LNCaP clone FGC (cell line): ENCODE measurements around the gene IGFBP3.

ENCODE experiments used
- DNase-seq: peaks from one replicate; pipeline ENCODE4 v3.0.0-alpha.2; 2011; ENCODE audit warnings: low read depth
- H3K4me3 ChIP-seq: 2 replicates; pipeline ENCODE4 v1.5.1; 2011; ENCODE audit warnings: mild to moderate bottlenecking, low read depth, low read length, control low read depth
- TF ChIP-seq, protein P1 (sequence below): IDR thresholded peaks from 2 replicates; pipeline ENCODE4 v1.5.1; 2012; ENCODE audit warnings: mild to moderate bottlenecking; ENCODE audit not compliant: control insufficient read depth, insufficient read depth; ENCODE audit errors: extremely low read depth

Gene IGFBP3

DNA sequence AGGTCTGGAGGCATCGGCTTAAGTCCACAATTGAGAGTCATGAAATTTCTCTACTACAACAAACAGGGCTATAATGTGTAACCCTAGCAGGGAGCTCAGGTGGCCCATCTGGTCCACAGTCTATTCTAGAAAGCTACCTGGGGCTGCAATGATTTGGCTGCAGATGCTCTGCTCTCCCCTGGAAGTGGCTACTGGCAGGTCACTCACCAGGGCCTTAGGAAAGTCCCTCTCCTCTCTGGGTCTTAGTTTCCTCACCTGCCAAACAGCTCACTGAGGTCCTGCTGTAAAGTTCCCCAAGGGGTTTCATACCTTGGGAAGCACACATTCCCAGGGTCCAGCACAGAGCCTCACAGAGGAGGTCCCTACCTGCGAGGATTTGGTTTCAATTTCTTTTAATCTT lies 2.5 kb downstream of the IGFBP3 start:
- TF ChIP-seq, protein P1, sequence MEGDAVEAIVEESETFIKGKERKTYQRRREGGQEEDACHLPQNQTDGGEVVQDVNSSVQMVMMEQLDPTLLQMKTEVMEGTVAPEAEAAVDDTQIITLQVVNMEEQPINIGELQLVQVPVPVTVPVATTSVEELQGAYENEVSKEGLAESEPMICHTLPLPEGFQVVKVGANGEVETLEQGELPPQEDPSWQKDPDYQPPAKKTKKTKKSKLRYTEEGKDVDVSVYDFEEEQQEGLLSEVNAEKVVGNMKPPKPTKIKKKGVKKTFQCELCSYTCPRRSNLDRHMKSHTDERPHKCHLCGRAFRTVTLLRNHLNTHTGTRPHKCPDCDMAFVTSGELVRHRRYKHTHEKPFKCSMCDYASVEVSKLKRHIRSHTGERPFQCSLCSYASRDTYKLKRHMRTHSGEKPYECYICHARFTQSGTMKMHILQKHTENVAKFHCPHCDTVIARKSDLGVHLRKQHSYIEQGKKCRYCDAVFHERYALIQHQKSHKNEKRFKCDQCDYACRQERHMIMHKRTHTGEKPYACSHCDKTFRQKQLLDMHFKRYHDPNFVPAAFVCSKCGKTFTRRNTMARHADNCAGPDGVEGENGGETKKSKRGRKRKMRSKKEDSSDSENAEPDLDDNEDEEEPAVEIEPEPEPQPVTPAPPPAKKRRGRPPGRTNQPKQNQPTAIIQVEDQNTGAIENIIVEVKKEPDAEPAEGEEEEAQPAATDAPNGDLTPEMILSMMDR, result no peak
- no peak overlapping the region for H3K4me3 ChIP-seq
- no peak for DNase-seq

DNA sequence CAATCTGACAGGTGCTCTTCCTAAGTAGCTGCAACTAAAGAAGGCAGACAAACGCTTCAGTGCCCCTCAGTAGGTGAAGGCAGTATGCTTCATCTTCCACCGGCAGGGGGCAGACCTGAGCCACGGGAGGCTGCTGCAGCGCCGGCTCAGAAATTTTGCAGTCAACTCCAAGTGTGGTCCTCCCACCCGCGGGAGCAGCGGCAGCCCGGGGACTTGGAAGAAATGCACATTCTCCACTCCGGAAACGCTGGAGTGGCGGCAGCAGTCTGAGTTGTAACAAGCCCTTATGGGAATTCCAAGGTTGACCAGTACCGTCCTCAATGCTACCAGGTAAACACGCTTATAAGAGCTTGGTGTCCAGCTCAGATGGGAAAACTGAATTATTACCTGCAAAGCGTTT lies 3.4 kb downstream of the IGFBP3 start:
- DNase-seq, result no peak
- TF ChIP-seq, protein P1, result peak; percentile 89
- H3K4me3 ChIP-seq, result no peak overlapping the region

DNA sequence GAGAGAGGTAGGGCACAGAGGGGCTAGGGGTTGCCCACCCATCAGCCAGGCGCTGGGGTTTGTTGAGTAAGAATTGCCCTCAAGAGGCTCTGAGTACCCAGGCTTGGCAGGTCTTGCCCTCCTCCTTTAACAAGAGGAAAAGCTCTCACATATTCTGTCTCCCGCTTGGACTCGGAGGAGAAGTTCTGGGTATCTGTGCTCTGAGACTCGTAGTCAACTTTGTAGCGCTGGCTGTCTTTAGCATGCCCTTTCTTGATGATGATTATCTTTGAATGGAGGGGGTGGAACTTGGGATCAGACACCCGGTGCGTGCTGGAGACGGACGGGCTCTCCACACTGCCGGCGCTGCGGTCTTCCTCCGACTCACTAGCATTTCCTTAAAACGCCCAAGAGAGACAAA lies 4.0 kb downstream of the IGFBP3 start:
- no peak for DNase-seq
- no peak overlapping the region for H3K4me3 ChIP-seq
- TF ChIP-seq, protein P1, result no peak

DNA sequence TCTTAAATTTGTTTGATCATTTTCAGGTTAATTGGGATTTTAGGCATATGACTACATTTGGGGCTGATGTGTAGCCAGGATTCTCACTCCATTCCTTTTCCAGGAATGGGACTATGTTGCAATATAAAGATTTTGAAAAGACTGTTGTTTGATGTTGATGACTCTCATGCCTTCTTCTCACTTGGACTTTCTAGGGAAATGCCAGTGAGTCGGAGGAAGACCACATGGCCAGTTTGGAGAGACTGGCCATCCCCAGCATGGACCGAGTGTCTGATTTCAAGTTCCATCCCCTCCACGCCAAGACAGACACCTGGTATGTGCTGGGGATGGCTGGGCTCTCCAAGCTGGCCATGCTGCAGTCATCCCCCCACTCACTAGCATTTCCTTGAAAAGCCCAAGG lies 5.5 kb downstream of the IGFBP3 start:
- no peak for DNase-seq
- TF ChIP-seq, protein P1, result no peak
- H3K4me3 ChIP-seq, result no peak overlapping the region

DNA sequence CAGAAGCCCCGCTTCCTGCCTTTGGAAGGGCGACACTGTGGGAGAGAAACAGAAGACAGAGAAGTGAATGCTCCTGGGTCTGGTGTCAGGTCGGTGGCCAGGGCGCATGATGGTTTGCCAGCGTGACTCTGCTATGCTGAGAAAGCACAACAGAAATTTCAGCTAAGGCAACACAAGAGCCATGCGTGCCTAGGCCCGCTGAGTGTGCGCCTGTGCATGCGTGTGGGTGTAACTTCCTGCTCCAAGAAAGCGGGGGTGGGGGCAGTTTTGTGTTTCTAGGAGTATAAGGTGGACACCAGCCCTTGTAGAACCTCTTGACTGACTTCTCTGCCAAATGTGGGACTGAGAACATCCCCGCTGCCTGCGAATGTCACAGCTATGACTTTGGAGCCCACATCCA lies 6.2 kb downstream of the IGFBP3 start:
- DNase-seq, result no peak
- H3K4me3 ChIP-seq, result no peak overlapping the region
- TF ChIP-seq, protein P1, result no peak

DNA sequence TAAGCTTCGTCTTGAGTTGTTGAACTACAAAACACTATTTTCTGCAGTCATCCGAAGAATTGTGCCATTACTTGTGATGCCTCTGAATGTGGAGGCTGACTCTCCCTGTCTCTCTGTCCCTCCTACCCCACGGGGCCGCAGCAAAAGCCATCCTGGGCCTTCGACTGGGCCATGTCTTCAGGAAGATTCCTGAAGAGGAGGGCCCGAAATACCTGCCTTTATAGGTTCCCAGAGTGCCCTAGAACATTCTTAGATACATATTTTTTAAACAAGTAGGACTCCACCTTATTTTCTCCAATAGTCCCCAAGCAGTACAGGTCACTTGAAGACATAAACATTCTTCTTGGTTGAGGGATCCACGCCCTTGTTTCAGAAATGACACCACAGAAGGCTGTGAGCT lies 8.1 kb downstream of the IGFBP3 start:
- TF ChIP-seq, protein P1, result no peak
- DNase-seq, result no peak

DNA sequence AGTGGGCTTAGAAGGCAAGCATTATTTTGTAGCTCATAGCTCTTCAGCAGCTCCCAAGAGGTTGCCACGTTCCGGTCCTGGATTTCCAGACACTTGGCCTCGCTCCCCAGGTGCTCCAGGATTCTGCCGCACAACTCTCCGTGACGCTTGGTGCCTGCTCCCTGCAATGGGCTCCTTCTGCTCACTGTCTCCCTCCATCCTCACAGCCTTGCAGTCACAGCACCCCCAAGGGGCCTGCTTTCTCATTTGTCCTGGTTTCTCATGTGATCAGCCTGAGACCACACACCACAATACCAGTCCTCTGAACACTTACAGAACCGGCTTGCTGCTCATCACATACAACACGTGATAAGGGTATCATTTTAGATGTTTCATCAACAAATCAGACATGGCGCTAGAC lies 9.8 kb downstream of the IGFBP3 start:
- no peak for DNase-seq
- H3K4me3 ChIP-seq, result no peak overlapping the region
- TF ChIP-seq, protein P1, result no peak

More for the DNA sequence above, 8.1 kb downstream of the IGFBP3 start:
- H3K4me3 ChIP-seq, result no peak overlapping the region
